ENCODE data around the gene MPRIP.
"Not testable (repeated sequence)": the region's sequence is repeated elsewhere in the genome, so short reads cannot be mapped to it uniquely, and the experiment has no call there.

The MPRIP gene

GRCh38 chr17:17188586-17188985 is 146.3 kb downstream of the MPRIP start:
- H3K4me3 ChIP-seq (ENCODE audit: low read depth, low read length): no peak overlapping the region
- DNase-seq (ENCODE audit: low read depth): no peak

GRCh38 chr17:17189559-17189958 is 147.3 kb downstream of the MPRIP start:
- H3K4me3 ChIP-seq (ENCODE audit: low read depth, low read length): no peak overlapping the region
- no peak for DNase-seq (ENCODE audit: low read depth)

- no peak for DNase-seq (ENCODE audit: low read depth)
- H3K4me3 ChIP-seq (ENCODE audit: low read depth, low read length): no peak overlapping the region
These were observed 147.9 kb downstream of the MPRIP start for GRCh38 chr17:17190188-17190587.

GRCh38 chr17:17191346-17191792 is 149.1 kb downstream of the MPRIP start:
- DNase-seq (ENCODE audit: low read depth): peak; percentile 29

GRCh38 chr17:17191961-17192381 is 149.7 kb downstream of the MPRIP start:
- no peak for DNase-seq (ENCODE audit: low read depth)
- no peak overlapping the region for H3K4me3 ChIP-seq (ENCODE audit: low read depth, low read length)

More at GRCh38 chr17:17191346-17191792, 149.1 kb downstream of the MPRIP start:
- H3K4me3 ChIP-seq (ENCODE audit: low read depth, low read length): no peak overlapping the region

- not testable (repeated sequence) for DNase-seq (ENCODE audit: low read depth); H3K4me3 ChIP-seq (ENCODE audit: low read depth, low read length)
These were observed 153.2 kb downstream of the MPRIP start for GRCh38 chr17:17195466-17195865.

- H3K4me3 ChIP-seq (ENCODE audit: low read depth, low read length): no peak overlapping the region
- no peak for DNase-seq (ENCODE audit: low read depth)
These were observed 154.5 kb downstream of the MPRIP start for GRCh38 chr17:17196776-17197175.

GRCh38 chr17:17198281-17198680 is 156.0 kb downstream of the MPRIP start:
- DNase-seq (ENCODE audit: low read depth): no peak
- no peak overlapping the region for H3K4me3 ChIP-seq (ENCODE audit: low read depth, low read length)

GRCh38 chr17:17200311-17200710 is 158.1 kb downstream of the MPRIP start:
- DNase-seq (ENCODE audit: low read depth): no peak
- no peak overlapping the region for H3K4me3 ChIP-seq (ENCODE audit: low read depth, low read length)

- H3K4me3 ChIP-seq (ENCODE audit: low read depth, low read length): no peak overlapping the region
- no peak for DNase-seq (ENCODE audit: low read depth)
These were observed 158.6 kb downstream of the MPRIP start for GRCh38 chr17:17200831-17201230.

GRCh38 chr17:17201271-17201670 is 159.0 kb downstream of the MPRIP start:
- DNase-seq (ENCODE audit: low read depth): no peak
- H3K4me3 ChIP-seq (ENCODE audit: low read depth, low read length): no peak overlapping the region

- H3K4me3 ChIP-seq (ENCODE audit: low read depth, low read length): no peak overlapping the region
These were observed 159.7 kb downstream of the MPRIP start for GRCh38 chr17:17201907-17202306.

GRCh38 chr17:17203173-17203730 is 161.0 kb downstream of the MPRIP start:
- H3K4me3 ChIP-seq (ENCODE audit: low read depth, low read length): no peak overlapping the region
- no peak for DNase-seq (ENCODE audit: low read depth)

More at GRCh38 chr17:17201907-17202306, 159.7 kb downstream of the MPRIP start:
- DNase-seq (ENCODE audit: low read depth): no peak

GRCh38 chr17:17204041-17204591 is 161.9 kb downstream of the MPRIP start:
- DNase-seq (ENCODE audit: low read depth): no peak
- no peak overlapping the region for H3K4me3 ChIP-seq (ENCODE audit: low read depth, low read length)

- H3K4me3 ChIP-seq (ENCODE audit: low read depth, low read length): peak overlapping the region; percentile 53
- DNase-seq (ENCODE audit: low read depth): no peak
These were observed 162.5 kb downstream of the MPRIP start for GRCh38 chr17:17204635-17205231.

- peak overlapping the region; percentile 53 for H3K4me3 ChIP-seq (ENCODE audit: low read depth, low read length)
- no peak for DNase-seq (ENCODE audit: low read depth)
These were observed 163.3 kb downstream of the MPRIP start for GRCh38 chr17:17205368-17206123.

GRCh38 chr17:17206124-17206912 is 164.1 kb downstream of the MPRIP start, which contains the start of gene PLD6:
PLD6 (minus strand) TSS chr17:17206333; CDS start chr17:17206286, 47 bp downstream.
- peak; percentile 18 for DNase-seq (ENCODE audit: low read depth)
- peak within 1 kb of the TSS; percentile 53 for H3K4me3 ChIP-seq (ENCODE audit: low read depth, low read length)

- no peak overlapping the region for H3K4me3 ChIP-seq (ENCODE audit: low read depth, low read length)
- no peak for DNase-seq (ENCODE audit: low read depth)
These were observed 164.7 kb downstream of the MPRIP start for GRCh38 chr17:17206913-17207335.

GRCh38 chr17:17207998-17208397 is 165.7 kb downstream of the MPRIP start:
- no peak for DNase-seq (ENCODE audit: low read depth)
- H3K4me3 ChIP-seq (ENCODE audit: low read depth, low read length): no peak overlapping the region

All from skeletal muscle cell (primary cell).